ENCODE data around the gene IL27RA.

- no peak for TF ChIP-seq POLR2A (IDR thresholded peaks at IDR 0.05)
- TF ChIP-seq, protein P1, sequence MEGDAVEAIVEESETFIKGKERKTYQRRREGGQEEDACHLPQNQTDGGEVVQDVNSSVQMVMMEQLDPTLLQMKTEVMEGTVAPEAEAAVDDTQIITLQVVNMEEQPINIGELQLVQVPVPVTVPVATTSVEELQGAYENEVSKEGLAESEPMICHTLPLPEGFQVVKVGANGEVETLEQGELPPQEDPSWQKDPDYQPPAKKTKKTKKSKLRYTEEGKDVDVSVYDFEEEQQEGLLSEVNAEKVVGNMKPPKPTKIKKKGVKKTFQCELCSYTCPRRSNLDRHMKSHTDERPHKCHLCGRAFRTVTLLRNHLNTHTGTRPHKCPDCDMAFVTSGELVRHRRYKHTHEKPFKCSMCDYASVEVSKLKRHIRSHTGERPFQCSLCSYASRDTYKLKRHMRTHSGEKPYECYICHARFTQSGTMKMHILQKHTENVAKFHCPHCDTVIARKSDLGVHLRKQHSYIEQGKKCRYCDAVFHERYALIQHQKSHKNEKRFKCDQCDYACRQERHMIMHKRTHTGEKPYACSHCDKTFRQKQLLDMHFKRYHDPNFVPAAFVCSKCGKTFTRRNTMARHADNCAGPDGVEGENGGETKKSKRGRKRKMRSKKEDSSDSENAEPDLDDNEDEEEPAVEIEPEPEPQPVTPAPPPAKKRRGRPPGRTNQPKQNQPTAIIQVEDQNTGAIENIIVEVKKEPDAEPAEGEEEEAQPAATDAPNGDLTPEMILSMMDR (IDR thresholded peaks at IDR 0.05): no peak
Observed at GRCh38 chr19:14021474-14021873, 10.1 kb upstream of the IL27RA start.

All from uterus (tissue), 2 donors.